Stimulated activated naive CD8-positive, alpha-beta T cell treated with anti-CD3 and anti-CD28 coated beads, Interleukin-15, Interleukin-2, amounts not matched to agents 100 U/mL and 50 U/mL, for 24 hours (primary cell): ENCODE data around the gene HHATL.

ENCODE experiments used
- ATAC-seq: fragments of 150-1000 bp; cut with Tn5 transposase; one replicate; pipeline ENCODE4 v1.10.0; 2021
- DNase-seq: peaks from one replicate; pipeline ENCODE4 v3.0.0; 2021

Gene HHATL

GRCh38 chr3:42652611-42653302, 49.8 kb downstream of the HHATL start:
- ATAC-seq (no peak), DNase-seq (no peak)

GRCh38 chr3:42652251-42652610, 50.4 kb downstream of the HHATL start:
- DNase-seq (no peak), ATAC-seq (no peak)

DNA sequence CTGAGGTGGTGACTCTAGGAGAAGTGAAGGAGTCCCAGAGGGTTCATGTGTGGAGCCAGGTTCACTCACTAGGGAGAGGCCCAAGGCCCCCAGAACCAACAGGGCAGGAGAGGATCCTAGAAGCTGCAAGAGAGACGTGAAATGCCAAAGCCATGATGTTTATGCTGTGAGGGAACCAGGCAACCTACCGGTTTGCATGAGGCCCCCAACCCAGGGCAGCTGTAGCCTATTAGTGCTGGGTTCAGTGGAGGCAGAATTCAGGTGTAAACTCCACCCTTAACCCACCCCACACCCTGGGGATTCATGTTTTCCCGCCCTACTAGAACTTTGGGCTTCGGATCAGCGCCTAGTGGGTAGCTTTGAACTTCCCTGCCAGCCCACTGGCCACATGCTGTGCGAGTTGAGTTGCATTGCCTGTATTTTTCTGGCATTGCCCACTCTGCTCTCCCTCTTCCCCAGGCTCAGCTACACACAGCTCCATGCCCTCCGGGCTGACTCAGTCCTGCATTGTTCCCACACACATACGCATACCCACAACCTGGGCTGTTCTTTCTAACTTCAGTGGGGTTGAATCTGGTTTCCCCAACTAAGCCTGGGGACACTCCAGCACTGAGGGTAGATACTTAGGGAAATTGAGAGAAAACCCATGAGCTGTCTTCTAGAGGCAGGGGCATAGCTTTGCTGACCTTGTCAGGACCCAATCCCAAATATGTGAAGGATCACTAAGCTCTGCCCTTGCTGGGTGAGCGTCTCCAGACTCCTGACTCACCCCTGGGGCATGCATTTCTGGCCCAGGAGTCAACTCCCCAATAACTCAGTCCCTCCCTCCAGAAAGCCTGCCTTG, 51.1 kb downstream of the HHATL start:
- DNase-seq (no peak), ATAC-seq (no peak)

GRCh38 chr3:42649783-42650182, 52.8 kb downstream of the HHATL start:
- no peak for ATAC-seq
- no peak for DNase-seq

- ATAC-seq, result no peak
- no peak for DNase-seq
Observed at GRCh38 chr3:42649006-42649405, 53.6 kb downstream of the HHATL start.

DNA sequence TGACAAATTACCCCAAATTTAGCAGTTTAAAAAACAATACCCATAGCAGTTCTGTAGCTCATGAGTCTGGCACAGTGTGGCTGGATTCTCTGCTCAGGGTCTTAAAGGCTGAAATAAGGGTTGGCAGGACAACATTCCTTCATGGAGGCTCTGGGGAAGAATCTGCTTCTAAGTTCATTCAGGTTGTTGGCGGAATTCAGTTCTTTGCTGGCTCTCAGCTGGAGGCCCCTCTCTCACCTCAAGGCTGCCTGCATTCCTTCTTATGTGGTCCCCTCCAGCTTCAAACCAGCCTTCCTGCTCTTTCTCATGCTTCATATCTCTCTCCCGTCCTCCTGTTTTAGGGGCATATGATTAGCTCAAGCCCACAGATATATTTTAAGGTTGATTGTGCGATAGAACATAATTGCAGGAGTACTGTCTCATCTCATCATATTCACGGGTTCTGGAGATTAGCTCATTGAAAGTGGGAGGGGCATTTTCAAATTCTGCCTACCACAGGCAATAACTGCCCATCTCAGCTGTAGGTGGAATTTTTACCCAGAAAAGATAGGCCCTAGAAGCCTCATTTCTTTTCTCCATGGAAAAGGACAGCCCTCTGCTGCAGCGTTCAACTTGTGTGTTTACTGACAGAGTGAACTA, 54.7 kb downstream of the HHATL start:
- DNase-seq, result no peak
- ATAC-seq, result no peak
